Neural crest cell (in vitro differentiated cells): ENCODE measurements around the gene FGF23. TPM values are rescaled to one million over a fixed set of nuclear protein-coding genes. Genes with fewer than 3 reads are reported as not detected.
A peak's percentile ranks its signal among the peaks of the same experiment; 100 is the strongest.

Experiments used
- DNase-seq: peaks from one replicate; pipeline ENCODE4 v3.0.0; 2021; ENCODE audit warnings: low read depth, mixed read lengths, low spot score
- H3K27ac Mint-ChIP-seq: one replicate; pipeline ENCODE4 v1.8.0; 2021; ENCODE audit warnings: mild to moderate bottlenecking, mixed read lengths; ENCODE audit not compliant: unreplicated experiment
- H3K27me3 Mint-ChIP-seq: 2 replicates; pipeline ENCODE4 v1.8.0; 2021; ENCODE audit warnings: low read depth, mild to moderate bottlenecking, mixed read lengths
- H3K36me3 Mint-ChIP-seq: 2 replicates; pipeline ENCODE4 v1.8.0; 2021; ENCODE audit warnings: low read depth, mild to moderate bottlenecking, mixed read lengths
- H3K4me1 Mint-ChIP-seq: 2 replicates; pipeline ENCODE4 v1.8.0; 2021; ENCODE audit warnings: mixed read lengths
- H3K4me3 Mint-ChIP-seq: one replicate; pipeline ENCODE4 v1.8.0; 2021; ENCODE audit warnings: mild to moderate bottlenecking, mixed read lengths
- H3K9me3 Mint-ChIP-seq: 2 replicates; pipeline ENCODE4 v1.8.0; 2021; ENCODE audit warnings: mixed read lengths
- long read RNA-seq: library from polyadenylated mRNA; unstranded; transcript quantifications from one replicate; pipeline ENCODE4 v2.0.0, GENCODE V29; 2020
- total RNA-seq: library from RNA; stranded (reverse); gene quantifications from 2 replicates; pipeline ENCODE4 v1.2.1, GENCODE V29; 2021
- TF ChIP-seq, protein P1 (sequence below): fragments of 200-600 bp; sonication (generic); conservative IDR thresholded peaks from 2 replicates; pipeline ENCODE4 v1.5.0; 2021; ENCODE audit warnings: antibody characterized with exemption, mild to moderate bottlenecking

The FGF23 gene
- total RNA-seq: 0.16 and 0.25 TPM in 2 replicates
- long read RNA-seq: 0 reads

DNA sequence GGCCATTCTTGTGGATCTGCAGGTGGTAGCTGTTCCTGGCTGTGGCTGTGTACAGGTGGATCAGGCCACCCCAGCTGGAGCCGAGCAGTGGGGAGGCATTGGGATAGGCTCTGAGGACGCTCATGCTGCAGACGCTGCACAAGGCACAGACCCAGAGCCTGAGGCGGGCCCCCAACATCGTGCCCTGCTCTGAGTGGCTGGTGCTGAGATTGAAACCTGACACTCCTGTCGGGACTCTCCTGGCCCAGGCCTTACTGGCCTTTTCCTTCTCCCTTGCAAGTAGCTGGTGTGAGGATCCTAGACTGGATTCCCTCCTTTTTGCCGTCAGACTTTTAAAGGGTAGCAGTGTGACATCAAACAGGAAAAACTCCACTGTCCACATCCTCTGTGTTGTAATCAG is at the start of gene FGF23:
TSS of gene FGF23 (minus strand) at position 308 of the 400 bp plus-strand sequence. CDS start at position 178, 130 bp downstream.
- Mint-ChIP-seq H3K4me1 (peaks cover 10% of the 10 kb centered on the region), H3K27ac (no peak within 1 kb of the TSS), H3K9me3 (no peaks in the 10 kb centered on the region), H3K4me3 (no peak within 1 kb of the TSS), H3K36me3 (no peaks in the 10 kb centered on the region), H3K27me3 (peaks cover 14% of the 10 kb centered on the region)
- TF ChIP-seq, protein P1, sequence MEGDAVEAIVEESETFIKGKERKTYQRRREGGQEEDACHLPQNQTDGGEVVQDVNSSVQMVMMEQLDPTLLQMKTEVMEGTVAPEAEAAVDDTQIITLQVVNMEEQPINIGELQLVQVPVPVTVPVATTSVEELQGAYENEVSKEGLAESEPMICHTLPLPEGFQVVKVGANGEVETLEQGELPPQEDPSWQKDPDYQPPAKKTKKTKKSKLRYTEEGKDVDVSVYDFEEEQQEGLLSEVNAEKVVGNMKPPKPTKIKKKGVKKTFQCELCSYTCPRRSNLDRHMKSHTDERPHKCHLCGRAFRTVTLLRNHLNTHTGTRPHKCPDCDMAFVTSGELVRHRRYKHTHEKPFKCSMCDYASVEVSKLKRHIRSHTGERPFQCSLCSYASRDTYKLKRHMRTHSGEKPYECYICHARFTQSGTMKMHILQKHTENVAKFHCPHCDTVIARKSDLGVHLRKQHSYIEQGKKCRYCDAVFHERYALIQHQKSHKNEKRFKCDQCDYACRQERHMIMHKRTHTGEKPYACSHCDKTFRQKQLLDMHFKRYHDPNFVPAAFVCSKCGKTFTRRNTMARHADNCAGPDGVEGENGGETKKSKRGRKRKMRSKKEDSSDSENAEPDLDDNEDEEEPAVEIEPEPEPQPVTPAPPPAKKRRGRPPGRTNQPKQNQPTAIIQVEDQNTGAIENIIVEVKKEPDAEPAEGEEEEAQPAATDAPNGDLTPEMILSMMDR: no peak
- DNase-seq: peak; percentile 33

GRCh38 chr12:4424422-4424821 is 44.9 kb upstream of the FGF23 start:
- Mint-ChIP-seq H3K4me3 (no peak overlapping the region), H3K9me3 (no peaks in the 10 kb centered on the region), H3K4me1 (no peaks in the 10 kb centered on the region), H3K36me3 (no peaks in the 10 kb centered on the region), H3K27me3 (no peaks in the 10 kb centered on the region), H3K27ac (no peak overlapping the region)
- DNase-seq: no peak
- TF ChIP-seq, protein P1: no peak

DNA sequence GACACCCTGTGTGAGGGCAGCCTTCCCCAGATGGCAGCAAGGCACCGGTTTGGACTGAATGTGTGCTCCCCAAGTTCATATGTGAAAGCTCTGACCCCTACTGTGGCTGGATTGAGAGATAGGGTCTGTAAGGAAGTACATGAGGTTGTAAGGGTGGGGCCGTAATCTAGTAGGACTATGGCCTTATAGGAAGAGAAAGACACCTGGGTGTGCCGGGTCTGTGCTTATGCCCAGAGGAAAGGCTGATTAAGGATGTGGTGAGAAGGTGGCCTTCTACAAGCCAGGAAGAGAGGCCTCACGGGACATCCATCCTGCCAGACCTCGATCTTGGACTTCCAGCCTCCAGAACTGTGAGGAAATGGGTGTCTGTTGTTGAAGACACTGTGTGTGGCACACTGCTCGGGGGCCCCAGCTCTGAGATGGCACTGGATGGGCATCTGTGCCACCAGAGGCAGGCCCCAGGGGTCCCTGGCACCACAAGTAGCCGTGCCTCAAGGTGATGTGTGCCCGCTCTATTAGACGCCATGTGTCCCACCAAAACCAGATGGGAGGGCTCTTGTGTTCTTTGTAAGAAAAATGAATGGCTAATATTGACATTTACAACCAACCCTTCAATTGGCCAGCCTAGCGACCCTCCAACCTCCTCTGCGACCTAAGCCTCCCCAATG is 44.1 kb upstream of the FGF23 start:
- Mint-ChIP-seq H3K27me3 (peaks cover 4% of the 10 kb centered on the region), H3K9me3 (no peaks in the 10 kb centered on the region), H3K36me3 (no peaks in the 10 kb centered on the region), H3K4me3 (no peak overlapping the region), H3K27ac (no peak overlapping the region), H3K4me1 (no peaks in the 10 kb centered on the region)
- TF ChIP-seq, protein P1: no peak
- no peak for DNase-seq

DNA sequence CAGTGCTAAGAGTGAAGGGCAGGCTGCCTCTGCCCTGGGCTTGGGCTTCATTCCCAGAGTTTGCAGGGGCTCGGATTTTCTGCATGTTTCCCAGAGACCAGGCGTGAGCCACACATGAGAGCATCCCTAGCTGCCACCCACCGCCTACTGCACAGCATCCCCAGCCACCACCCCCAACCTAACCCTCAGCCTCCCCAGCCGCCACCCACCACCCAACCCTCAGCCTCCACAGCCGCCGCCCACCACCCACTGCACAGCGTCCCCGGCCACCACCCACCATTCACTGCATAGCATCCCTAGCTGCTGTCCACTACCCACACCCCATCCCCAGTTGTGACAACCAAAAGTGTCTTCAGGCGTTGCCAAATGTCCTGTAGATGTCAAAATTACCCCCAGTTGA is 43.5 kb upstream of the FGF23 start:
- peaks cover 9% of the 10 kb centered on the region for H3K27me3 Mint-ChIP-seq
- no peak overlapping the region for H3K27ac Mint-ChIP-seq
- no peak for DNase-seq
- no peaks in the 10 kb centered on the region for H3K4me1 Mint-ChIP-seq
- H3K9me3 Mint-ChIP-seq: no peaks in the 10 kb centered on the region
- no peak overlapping the region for H3K4me3 Mint-ChIP-seq
- no peaks in the 10 kb centered on the region for H3K36me3 Mint-ChIP-seq
- TF ChIP-seq, protein P1: no peak

DNA sequence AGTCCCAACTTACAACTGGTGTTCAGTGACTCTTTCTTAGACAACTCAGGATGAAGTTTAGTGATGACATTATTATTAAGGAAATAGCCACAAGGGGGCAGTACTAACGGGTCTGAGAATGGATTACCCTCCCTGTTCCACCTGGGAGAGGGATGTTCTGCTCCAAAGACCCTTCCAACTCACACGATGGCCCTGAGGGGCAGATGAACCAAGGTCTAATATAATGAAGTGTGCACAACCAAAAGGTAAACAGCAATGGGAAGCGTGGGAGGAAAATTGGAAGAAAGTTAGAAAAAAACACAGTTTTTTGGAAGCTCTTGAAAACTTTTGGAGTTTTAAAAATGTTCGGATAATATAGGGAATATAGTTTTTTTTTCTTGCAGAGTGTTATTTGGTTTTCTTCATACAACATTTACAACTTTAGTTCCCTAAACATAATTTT is 42.1 kb upstream of the FGF23 start:
- TF ChIP-seq, protein P1: peak; percentile 90
- H3K36me3 Mint-ChIP-seq: no peaks in the 10 kb centered on the region
- DNase-seq: peak; percentile 46

More for the DNA sequence above, 42.1 kb upstream of the FGF23 start:
- Mint-ChIP-seq H3K27ac (no peak overlapping the region), H3K9me3 (no peaks in the 10 kb centered on the region), H3K4me1 (no peaks in the 10 kb centered on the region), H3K27me3 (peaks cover 17% of the 10 kb centered on the region), H3K4me3 (no peak overlapping the region)
